A673 (cell line): ENCODE results near the gene MAP3K5. TPM values are rescaled to one million over a fixed set of nuclear protein-coding genes. Genes with fewer than 3 reads are reported as not detected.

Source experiments
- BruUV-seq: library from RNA; stranded (reverse); fragments of 400-500 nt; replicated peaks from 2 replicates; lab custom pipeline; 2021; lab: Mats Ljungman, UMichigan
- CTCF ChIA-PET: fragments of 300-600 bp; sonication (Branson Sonifier 250); formaldehyde crosslinking; loops from one replicate; lab custom pipeline; 2022; ENCODE audit warnings: antibody characterized with exemption; lab: Charles Lee
- POLR2A ChIA-PET: fragments of 300-600 bp; sonication (Branson Sonifier 250); formaldehyde crosslinking; loops from one replicate; lab custom pipeline; 2022; ENCODE audit warnings: antibody characterized with exemption; ENCODE audit not compliant: low non-redundant PET; lab: Charles Lee
- DNase-seq: peaks from one replicate; pipeline ENCODE4 v3.0.0-alpha.2; 2015; ENCODE audit warnings: low spot score
- H3K27ac ChIP-seq: fragments of 200-600 bp; sonication (generic); 2 replicates; pipeline ENCODE4 v1.5.1; 2016; ENCODE audit warnings: mixed run types, low read depth, mild to moderate bottlenecking, mixed read lengths, antibody characterized with exemption, low read length; ENCODE audit not compliant: poor library complexity, severe bottlenecking
- H3K27me3 ChIP-seq: fragments of 200-600 bp; sonication (generic); replicated peaks from 2 replicates; pipeline ENCODE4 v1.6.1; 2017; ENCODE audit warnings: mixed run types, low read depth, mild to moderate bottlenecking, mixed read lengths, antibody characterized with exemption, low read length; ENCODE audit not compliant: insufficient read depth, poor library complexity
- H3K36me3 ChIP-seq: fragments of 200-600 bp; sonication (generic); 2 replicates; pipeline ENCODE4 v1.6.1; 2016; ENCODE audit warnings: mixed run types, mild to moderate bottlenecking, mixed read lengths, antibody characterized with exemption, low read length; ENCODE audit not compliant: insufficient read depth, poor library complexity, severe bottlenecking
- H3K4me1 ChIP-seq: fragments of 200-600 bp; sonication (generic); 2 replicates; pipeline ENCODE4 v1.6.1; 2017; ENCODE audit warnings: mixed run types, mild to moderate bottlenecking, mixed read lengths, antibody characterized with exemption, low read length; ENCODE audit not compliant: insufficient read depth, poor library complexity, severe bottlenecking
- H3K4me3 ChIP-seq: fragments of 200-600 bp; sonication (generic); 2 replicates; pipeline ENCODE4 v1.5.1; 2016; ENCODE audit warnings: low read depth, mixed run types, mild to moderate bottlenecking, mixed read lengths, low read length; ENCODE audit not compliant: poor library complexity, severe bottlenecking
- H3K9me3 ChIP-seq: fragments of 200-600 bp; sonication (generic); 2 replicates; pipeline ENCODE4 v1.6.1; 2016; ENCODE audit warnings: mixed run types, low read depth, mild to moderate bottlenecking, mixed read lengths, antibody characterized with exemption, low read length; ENCODE audit not compliant: poor library complexity, severe bottlenecking
- EZH2 ChIP-seq: fragments of 200-600 bp; sonication (generic); IDR thresholded peaks from 2 replicates; pipeline ENCODE4 v1.6.1; 2017; ENCODE audit warnings: borderline replicate concordance, low read depth, mild to moderate bottlenecking, mixed read lengths, antibody characterized with exemption, low read length; ENCODE audit not compliant: poor library complexity, severe bottlenecking
- intact Hi-C: fragments of 100-400 bp; cut with micrococcal nuclease; formaldehyde crosslinking; loops from one replicate; pipeline ENCODE4 v1.10.0; 2022; ENCODE audit not compliant: unreplicated experiment
- total RNA-seq: library from RNA; stranded (reverse); gene quantifications from 2 replicates; pipeline ENCODE4 v1.2.3, GENCODE V29; 2021
- TF ChIP-seq, protein P1 (sequence below): fragments of 300-800, 200-600 bp; sonication (generic); conservative IDR thresholded peaks from 2 replicates; pipeline ENCODE4 v1.5.1; 2017; ENCODE audit warnings: low read depth, mild to moderate bottlenecking, antibody characterized with exemption, low read length, moderate library complexity, mixed read lengths

Gene MAP3K5
- total RNA-seq, 1 experiment from 2014 or later: 5.4 TPM

- POLR2A ChIA-PET: no interaction called here
- intact Hi-C loops: no loop called here
- Histone ChIP-seq H3K9me3 (no peaks in the 10 kb centered on the region), H3K27ac (no peak overlapping the region), H3K27me3 (no peaks in the 10 kb centered on the region), H3K4me1 (peaks cover 16% of the 10 kb centered on the region), H3K4me3 (no peak overlapping the region), H3K36me3 (no peaks in the 10 kb centered on the region)
- no peak for DNase-seq
- BruUV-seq: no TSS peak
- TF ChIP-seq, protein P1, sequence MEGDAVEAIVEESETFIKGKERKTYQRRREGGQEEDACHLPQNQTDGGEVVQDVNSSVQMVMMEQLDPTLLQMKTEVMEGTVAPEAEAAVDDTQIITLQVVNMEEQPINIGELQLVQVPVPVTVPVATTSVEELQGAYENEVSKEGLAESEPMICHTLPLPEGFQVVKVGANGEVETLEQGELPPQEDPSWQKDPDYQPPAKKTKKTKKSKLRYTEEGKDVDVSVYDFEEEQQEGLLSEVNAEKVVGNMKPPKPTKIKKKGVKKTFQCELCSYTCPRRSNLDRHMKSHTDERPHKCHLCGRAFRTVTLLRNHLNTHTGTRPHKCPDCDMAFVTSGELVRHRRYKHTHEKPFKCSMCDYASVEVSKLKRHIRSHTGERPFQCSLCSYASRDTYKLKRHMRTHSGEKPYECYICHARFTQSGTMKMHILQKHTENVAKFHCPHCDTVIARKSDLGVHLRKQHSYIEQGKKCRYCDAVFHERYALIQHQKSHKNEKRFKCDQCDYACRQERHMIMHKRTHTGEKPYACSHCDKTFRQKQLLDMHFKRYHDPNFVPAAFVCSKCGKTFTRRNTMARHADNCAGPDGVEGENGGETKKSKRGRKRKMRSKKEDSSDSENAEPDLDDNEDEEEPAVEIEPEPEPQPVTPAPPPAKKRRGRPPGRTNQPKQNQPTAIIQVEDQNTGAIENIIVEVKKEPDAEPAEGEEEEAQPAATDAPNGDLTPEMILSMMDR: no peak
- no peak for TF ChIP-seq EZH2
- CTCF ChIA-PET: no interaction called here
Measured at GRCh38 chr6:136784271-136784664, 8.0 kb downstream of the MAP3K5 start.

DNA sequence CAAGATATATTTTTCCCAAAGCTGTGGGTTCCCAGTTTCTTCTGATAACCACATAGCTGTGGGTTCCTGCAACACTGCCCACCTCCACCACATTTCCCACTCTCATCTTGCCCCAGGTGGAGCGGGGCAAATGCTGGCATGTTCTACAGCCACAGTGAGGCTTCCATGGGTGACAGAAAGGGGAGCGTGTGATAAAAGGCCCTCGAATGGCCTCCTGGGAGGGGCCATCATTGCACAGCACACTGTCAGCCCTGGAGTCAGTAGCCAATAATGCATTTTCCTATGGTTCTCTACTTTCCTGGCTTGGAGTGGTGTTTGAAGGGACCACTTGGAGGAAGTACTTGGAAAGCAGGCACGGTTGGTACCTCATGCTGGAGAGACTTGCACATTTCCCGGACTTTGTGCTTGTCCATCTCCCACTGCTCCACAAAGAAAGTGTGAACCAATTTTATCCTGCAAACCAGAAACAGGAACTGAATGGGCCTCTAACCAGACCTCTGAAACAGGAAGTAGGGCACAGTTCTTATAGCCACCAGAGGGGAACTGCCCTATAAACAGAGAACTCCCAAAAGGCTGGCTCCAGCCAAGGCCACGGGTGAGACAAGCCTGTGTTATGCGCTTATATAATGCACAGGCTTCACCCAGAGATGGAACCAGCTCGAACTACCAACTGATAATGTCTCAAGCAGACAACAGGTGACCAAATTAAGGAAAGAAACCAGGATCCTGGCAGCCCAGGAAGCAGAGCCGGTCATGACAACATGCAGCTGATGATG is 8.6 kb downstream of the MAP3K5 start:
- BruUV-seq: no TSS peak
- Histone ChIP-seq H3K27me3 (no peaks in the 10 kb centered on the region), H3K4me3 (no peak overlapping the region), H3K4me1 (peaks cover 16% of the 10 kb centered on the region), H3K9me3 (no peaks in the 10 kb centered on the region), H3K36me3 (no peaks in the 10 kb centered on the region), H3K27ac (no peak overlapping the region)
- TF ChIP-seq EZH2: no peak
- TF ChIP-seq, protein P1: no peak
- intact Hi-C loops: no loop called here
- POLR2A ChIA-PET: no interaction called here
- no peak for DNase-seq
- CTCF ChIA-PET: no interaction called here

GRCh38 chr6:136783021-136783420 is 9.3 kb downstream of the MAP3K5 start:
- H3K27ac ChIP-seq: no peak overlapping the region
- POLR2A ChIA-PET: no interaction called here
- no peak overlapping the region for H3K4me3 ChIP-seq
- no peak for DNase-seq
- H3K27me3 ChIP-seq: no peaks in the 10 kb centered on the region
- H3K36me3 ChIP-seq: no peaks in the 10 kb centered on the region
- CTCF ChIA-PET: no interaction called here
- intact Hi-C loops: no loop called here
- BruUV-seq: no TSS peak
- H3K4me1 ChIP-seq: peaks cover 15% of the 10 kb centered on the region
- TF ChIP-seq, protein P1: no peak
- TF ChIP-seq EZH2: no peak
- no peaks in the 10 kb centered on the region for H3K9me3 ChIP-seq
